GM23338 (cell line): ENCODE measurements around the gene SLC23A1. TPM values are rescaled to one million over a fixed set of nuclear protein-coding genes. Genes with fewer than 3 reads are reported as not detected.

Source experiments
- ATAC-seq: fragments of 200-7000 bp; cut with Tn5 transposase; 3 replicates; pipeline ENCODE4 v1.9.1; 2020
- DNase-seq: peaks from one replicate; pipeline ENCODE4 v3.0.0-alpha.2; 2015; ENCODE audit warnings: low spot score
- H2AFZ ChIP-seq: fragments of 200-600 bp; sonication (generic); 2 replicates; pipeline ENCODE4 v1.8.0; 2016; ENCODE audit warnings: antibody characterized with exemption, mild to moderate bottlenecking, moderate library complexity
- H3F3A ChIP-seq: fragments of 200-600 bp; sonication (generic); replicated peaks from 2 replicates; pipeline ENCODE4 v1.8.0; 2017; ENCODE audit warnings: antibody characterized with exemption, mixed run types, low read depth
- H3K27ac ChIP-seq: fragments of 200-600 bp; sonication (generic); 2 replicates; pipeline ENCODE4 v1.6.1; 2016; ENCODE audit warnings: low read depth
- H3K27me3 ChIP-seq: fragments of 200-600 bp; sonication (generic); 2 replicates; pipeline ENCODE4 v1.8.0; 2016; ENCODE audit warnings: mild to moderate bottlenecking, mixed run types, moderate library complexity; ENCODE audit not compliant: insufficient read depth
- H3K36me3 ChIP-seq: fragments of 200-600 bp; sonication (generic); 2 replicates; pipeline ENCODE4 v1.8.0; 2016; ENCODE audit warnings: mild to moderate bottlenecking; ENCODE audit not compliant: insufficient read depth
- H3K4me1 ChIP-seq: fragments of 200-600 bp; sonication (generic); 2 replicates; pipeline ENCODE4 v1.8.0; 2016; ENCODE audit warnings: mild to moderate bottlenecking, moderate library complexity; ENCODE audit not compliant: insufficient read depth
- H3K4me2 ChIP-seq: fragments of 200-600 bp; sonication (generic); 2 replicates; pipeline ENCODE4 v1.7.1; 2017; ENCODE audit warnings: mixed run types
- H3K4me3 ChIP-seq: fragments of 200-600 bp; sonication (generic); 2 replicates; pipeline ENCODE4 v1.6.1; 2016; ENCODE audit warnings: mixed run types
- H3K79me2 ChIP-seq: fragments of 200-600 bp; sonication (generic); replicated peaks from 2 replicates; pipeline ENCODE4 v1.8.0; 2017; ENCODE audit warnings: mild to moderate bottlenecking; ENCODE audit not compliant: insufficient read depth
- H3K9me2 ChIP-seq: fragments of 200-600 bp; sonication (generic); 2 replicates; pipeline ENCODE4 v1.8.0; 2017; ENCODE audit not compliant: insufficient read depth
- H4K20me1 ChIP-seq: fragments of 200-600 bp; sonication (generic); replicated peaks from 2 replicates; pipeline ENCODE4 v1.8.0; 2017; ENCODE audit warnings: mild to moderate bottlenecking; ENCODE audit not compliant: insufficient read depth
- H3K27ac Mint-ChIP-seq: 2 replicates; pipeline ENCODE4 v1.8.0; 2020; ENCODE audit warnings: inconsistent platforms, mild to moderate bottlenecking, moderate library complexity, mixed read lengths
- H3K27me3 Mint-ChIP-seq: 3 replicates; pipeline ENCODE4 v1.8.0; 2022; ENCODE audit warnings: low read depth, mild to moderate bottlenecking, moderate library complexity, mixed read lengths, inconsistent platforms; ENCODE audit not compliant: insufficient read depth, poor library complexity
- H3K36me3 Mint-ChIP-seq: 3 replicates; pipeline ENCODE4 v1.8.0; 2021; ENCODE audit warnings: low read depth, mild to moderate bottlenecking, inconsistent platforms, moderate library complexity, mixed read lengths
- H3K4me1 Mint-ChIP-seq: 3 replicates; pipeline ENCODE4 v1.8.0; 2020; ENCODE audit warnings: mild to moderate bottlenecking, inconsistent platforms, mixed read lengths
- H3K4me3 Mint-ChIP-seq: 3 replicates; pipeline ENCODE4 v1.8.0; 2021; ENCODE audit warnings: moderate library complexity, mild to moderate bottlenecking, inconsistent platforms, mixed read lengths
- H3K9me3 Mint-ChIP-seq: 3 replicates; pipeline ENCODE4 v1.8.0; 2020; ENCODE audit warnings: moderate library complexity, mild to moderate bottlenecking, inconsistent platforms, mixed read lengths
- CREB1 ChIP-seq: fragments of 250-450 bp; sonication (Bioruptor Pico); IDR thresholded peaks from 2 replicates; pipeline ENCODE4 v1.5.0; 2020; ENCODE audit warnings: low read depth, mild to moderate bottlenecking, moderate library complexity
- EZH2phosphoT487 ChIP-seq: fragments of 200-600 bp; sonication (generic); IDR thresholded peaks from one replicate; pipeline ENCODE4 v1.8.1; 2018; ENCODE audit warnings: antibody characterized with exemption; ENCODE audit not compliant: unreplicated experiment
- JUNB ChIP-seq: IDR thresholded peaks from one replicate; pipeline ENCODE4 v1.6.1; 2016; ENCODE audit warnings: antibody characterized with exemption; ENCODE audit not compliant: unreplicated experiment
- NANOG ChIP-seq: IDR thresholded peaks from 2 replicates; pipeline ENCODE4 v1.6.1; 2016; ENCODE audit warnings: antibody characterized with exemption, borderline replicate concordance
- POLR2AphosphoS5 ChIP-seq: IDR thresholded peaks from 2 replicates; pipeline ENCODE4 v1.6.1; 2016; ENCODE audit warnings: antibody characterized with exemption, low read depth
- STAT1 ChIP-seq: IDR thresholded peaks from one replicate; pipeline ENCODE4 v1.6.1; 2016; ENCODE audit warnings: antibody characterized with exemption; ENCODE audit not compliant: unreplicated experiment
- ZNF331 ChIP-seq: fragments of 250-450 bp; sonication (Bioruptor Pico); IDR thresholded peaks from 2 replicates; pipeline ENCODE4 v1.5.0; 2020; ENCODE audit warnings: low read depth, mild to moderate bottlenecking, moderate library complexity
- polyA plus RNA-seq: library from polyadenylated mRNA; unstranded; fragments of >200 nt; fragmentation: Nextera tagmentation; extraction: Ambion mirVana; gene quantifications from 2 replicates; pipeline ENCODE4 v1.2.1, GENCODE V29; 2016
- total RNA-seq: library from RNA; depleted of rRNA; stranded (reverse); fragments of >200 nt; shearing (Covaris generic); gene quantifications from 2 replicates; pipeline ENCODE4 v1.2.3, GENCODE V29; 2014
- TF ChIP-seq, protein P1 (sequence below), 2 experiments: fragments of 200-600 bp in 1 of 2; sonication (generic) in 1 of 2; conservative IDR thresholded peaks; 2 replicates each; pipeline versions ENCODE4 v1.5.1 to v1.6.1; 2016 to 2017; ENCODE audit warnings: antibody characterized with exemption in 2 of 2, low read depth in 2 of 2, mild to moderate bottlenecking in 2 of 2, moderate library complexity in 1 of 2
- TF ChIP-seq, protein P2 (sequence below): IDR thresholded peaks from 2 replicates; pipeline ENCODE4 v1.6.1; 2016; ENCODE audit warnings: antibody characterized with exemption
- TF ChIP-seq, protein P3 (sequence below): fragments of 250-450 bp; sonication (Bioruptor Pico); IDR thresholded peaks from 2 replicates; pipeline ENCODE4 v1.5.0; 2020; ENCODE audit warnings: mild to moderate bottlenecking, moderate library complexity

SLC23A1 gene
- total and polyA plus RNA-seq, 2 experiments from 2014 or later: 0.29 TPM; not detected in 1

DNA sequence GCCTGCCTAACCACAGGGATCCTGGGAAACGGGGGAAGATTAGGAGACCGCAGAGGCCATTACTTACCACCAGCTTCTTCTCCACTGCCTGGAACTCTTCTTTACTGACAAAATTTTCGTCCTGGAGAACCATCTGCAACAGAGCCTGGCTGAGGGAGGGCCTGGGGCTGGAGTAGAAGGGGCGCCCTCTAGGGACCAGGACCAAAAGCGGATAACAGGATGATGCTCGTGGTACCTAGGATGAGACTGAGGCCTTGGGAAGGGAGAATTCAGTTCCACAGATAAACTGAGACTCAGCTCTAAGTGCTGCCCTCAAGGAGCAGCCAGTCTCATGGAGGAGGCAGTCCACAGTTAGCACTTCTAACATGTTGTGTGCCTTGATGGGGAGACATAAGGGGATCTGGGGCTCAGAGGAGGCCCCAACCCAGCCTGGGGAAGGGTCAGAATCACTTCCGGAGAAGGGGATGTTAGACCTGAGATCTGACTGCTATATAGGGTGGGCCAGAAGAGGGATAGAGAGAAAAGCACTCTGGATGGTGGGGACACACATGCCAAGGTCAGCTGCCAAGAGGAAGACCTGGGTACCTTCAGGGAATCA lies 19.6 kb upstream of the SLC23A1 start:
- TF ChIP-seq NANOG: no peak
- TF ChIP-seq, protein P1, sequence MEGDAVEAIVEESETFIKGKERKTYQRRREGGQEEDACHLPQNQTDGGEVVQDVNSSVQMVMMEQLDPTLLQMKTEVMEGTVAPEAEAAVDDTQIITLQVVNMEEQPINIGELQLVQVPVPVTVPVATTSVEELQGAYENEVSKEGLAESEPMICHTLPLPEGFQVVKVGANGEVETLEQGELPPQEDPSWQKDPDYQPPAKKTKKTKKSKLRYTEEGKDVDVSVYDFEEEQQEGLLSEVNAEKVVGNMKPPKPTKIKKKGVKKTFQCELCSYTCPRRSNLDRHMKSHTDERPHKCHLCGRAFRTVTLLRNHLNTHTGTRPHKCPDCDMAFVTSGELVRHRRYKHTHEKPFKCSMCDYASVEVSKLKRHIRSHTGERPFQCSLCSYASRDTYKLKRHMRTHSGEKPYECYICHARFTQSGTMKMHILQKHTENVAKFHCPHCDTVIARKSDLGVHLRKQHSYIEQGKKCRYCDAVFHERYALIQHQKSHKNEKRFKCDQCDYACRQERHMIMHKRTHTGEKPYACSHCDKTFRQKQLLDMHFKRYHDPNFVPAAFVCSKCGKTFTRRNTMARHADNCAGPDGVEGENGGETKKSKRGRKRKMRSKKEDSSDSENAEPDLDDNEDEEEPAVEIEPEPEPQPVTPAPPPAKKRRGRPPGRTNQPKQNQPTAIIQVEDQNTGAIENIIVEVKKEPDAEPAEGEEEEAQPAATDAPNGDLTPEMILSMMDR (conservative IDR thresholded peaks at IDR 0.05; ENCODE audit: low read depth in 2 of 2): peak; percentile 88 to 89
- Histone ChIP-seq H3K79me2 (0 out of 2 replicates have a peak, but pooled peaks cover 3% of the 10 kb centered on the region), H4K20me1 (0 out of 2 replicates have a peak, but pooled peaks cover 5% of the 10 kb centered on the region), H3K4me2 (peak overlapping the region; percentile 81; the same call in 1 of the 2 replicates), H3K36me3 (no peaks in the 10 kb centered on the region), H3K27me3 (no peaks in the 10 kb centered on the region), H3K4me1 (peaks cover 16% of the 10 kb centered on the region), H3K4me3 (no peak overlapping the region), H3K9me2 (no peaks in the 10 kb centered on the region), H3F3A (peaks cover 16% of the 10 kb centered on the region), H3K27ac (no peak overlapping the region), H2AFZ (no peak overlapping the region)
- Mint-ChIP-seq H3K27ac (no peak overlapping the region), H3K9me3 (no peaks in the 10 kb centered on the region), H3K4me1 (peaks cover 15% of the 10 kb centered on the region), H3K4me3 (peak overlapping the region; percentile 95), H3K36me3 (peaks cover 15% of the 10 kb centered on the region), H3K27me3 (peaks cover 11% of the 10 kb centered on the region)
- peak; percentile 63 for ATAC-seq
- peak; percentile 82 for DNase-seq

DNA sequence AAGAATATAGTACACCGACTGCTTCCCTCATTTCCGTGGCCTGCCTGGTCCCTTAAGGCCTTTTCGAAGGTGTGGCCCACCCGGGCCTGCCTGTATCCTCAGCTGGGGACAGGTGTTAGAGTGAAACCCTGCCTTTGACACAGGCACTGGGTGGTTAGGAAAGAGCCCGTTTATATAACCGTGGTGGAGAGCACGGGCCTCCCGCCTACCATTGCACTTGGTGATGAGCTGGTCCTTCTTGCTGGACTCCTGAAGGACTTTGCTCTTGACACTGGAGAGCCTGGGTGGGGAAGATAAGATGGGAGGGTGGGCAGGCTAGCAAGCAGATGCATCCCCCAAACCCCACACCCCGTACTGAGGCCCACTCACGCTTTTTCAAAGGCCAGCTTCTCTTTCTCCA lies 18.4 kb upstream of the SLC23A1 start:
- Histone ChIP-seq H3K27ac (no peak overlapping the region), H3K4me2 (no peak overlapping the region), H4K20me1 (0 out of 2 replicates have a peak, but pooled peaks cover 5% of the 10 kb centered on the region), H3K4me1 (peaks cover 16% of the 10 kb centered on the region), H3F3A (peaks cover 16% of the 10 kb centered on the region), H3K79me2 (0 out of 2 replicates have a peak, but pooled peaks cover 3% of the 10 kb centered on the region), H2AFZ (no peak overlapping the region), H3K4me3 (no peak overlapping the region), H3K9me2 (no peaks in the 10 kb centered on the region), H3K36me3 (no peaks in the 10 kb centered on the region), H3K27me3 (no peaks in the 10 kb centered on the region)
- peaks cover 21% of the 10 kb centered on the region for H3K4me1 Mint-ChIP-seq
- DNase-seq (no peak), ATAC-seq (no peak)
- H3K36me3 Mint-ChIP-seq: peaks cover 15% of the 10 kb centered on the region
- no peak overlapping the region for H3K27ac Mint-ChIP-seq
- H3K4me3 Mint-ChIP-seq: no peak overlapping the region
- peaks cover 11% of the 10 kb centered on the region for H3K27me3 Mint-ChIP-seq
- H3K9me3 Mint-ChIP-seq: no peaks in the 10 kb centered on the region
- TF ChIP-seq, protein P2, sequence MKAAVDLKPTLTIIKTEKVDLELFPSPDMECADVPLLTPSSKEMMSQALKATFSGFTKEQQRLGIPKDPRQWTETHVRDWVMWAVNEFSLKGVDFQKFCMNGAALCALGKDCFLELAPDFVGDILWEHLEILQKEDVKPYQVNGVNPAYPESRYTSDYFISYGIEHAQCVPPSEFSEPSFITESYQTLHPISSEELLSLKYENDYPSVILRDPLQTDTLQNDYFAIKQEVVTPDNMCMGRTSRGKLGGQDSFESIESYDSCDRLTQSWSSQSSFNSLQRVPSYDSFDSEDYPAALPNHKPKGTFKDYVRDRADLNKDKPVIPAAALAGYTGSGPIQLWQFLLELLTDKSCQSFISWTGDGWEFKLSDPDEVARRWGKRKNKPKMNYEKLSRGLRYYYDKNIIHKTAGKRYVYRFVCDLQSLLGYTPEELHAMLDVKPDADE: no peak
- TF ChIP-seq STAT1 (no peak), JUNB (no peak), CREB1 (CRISPR knock-in tag) (no peak), POLR2AphosphoS5 (no peak), EZH2phosphoT487 (no peak), NANOG (no peak), ZNF331 (CRISPR knock-in tag) (no peak)
- TF ChIP-seq, protein P1 (conservative IDR thresholded peaks at IDR 0.05; ENCODE audit: low read depth in 2 of 2): no peak
- TF ChIP-seq, protein P3, sequence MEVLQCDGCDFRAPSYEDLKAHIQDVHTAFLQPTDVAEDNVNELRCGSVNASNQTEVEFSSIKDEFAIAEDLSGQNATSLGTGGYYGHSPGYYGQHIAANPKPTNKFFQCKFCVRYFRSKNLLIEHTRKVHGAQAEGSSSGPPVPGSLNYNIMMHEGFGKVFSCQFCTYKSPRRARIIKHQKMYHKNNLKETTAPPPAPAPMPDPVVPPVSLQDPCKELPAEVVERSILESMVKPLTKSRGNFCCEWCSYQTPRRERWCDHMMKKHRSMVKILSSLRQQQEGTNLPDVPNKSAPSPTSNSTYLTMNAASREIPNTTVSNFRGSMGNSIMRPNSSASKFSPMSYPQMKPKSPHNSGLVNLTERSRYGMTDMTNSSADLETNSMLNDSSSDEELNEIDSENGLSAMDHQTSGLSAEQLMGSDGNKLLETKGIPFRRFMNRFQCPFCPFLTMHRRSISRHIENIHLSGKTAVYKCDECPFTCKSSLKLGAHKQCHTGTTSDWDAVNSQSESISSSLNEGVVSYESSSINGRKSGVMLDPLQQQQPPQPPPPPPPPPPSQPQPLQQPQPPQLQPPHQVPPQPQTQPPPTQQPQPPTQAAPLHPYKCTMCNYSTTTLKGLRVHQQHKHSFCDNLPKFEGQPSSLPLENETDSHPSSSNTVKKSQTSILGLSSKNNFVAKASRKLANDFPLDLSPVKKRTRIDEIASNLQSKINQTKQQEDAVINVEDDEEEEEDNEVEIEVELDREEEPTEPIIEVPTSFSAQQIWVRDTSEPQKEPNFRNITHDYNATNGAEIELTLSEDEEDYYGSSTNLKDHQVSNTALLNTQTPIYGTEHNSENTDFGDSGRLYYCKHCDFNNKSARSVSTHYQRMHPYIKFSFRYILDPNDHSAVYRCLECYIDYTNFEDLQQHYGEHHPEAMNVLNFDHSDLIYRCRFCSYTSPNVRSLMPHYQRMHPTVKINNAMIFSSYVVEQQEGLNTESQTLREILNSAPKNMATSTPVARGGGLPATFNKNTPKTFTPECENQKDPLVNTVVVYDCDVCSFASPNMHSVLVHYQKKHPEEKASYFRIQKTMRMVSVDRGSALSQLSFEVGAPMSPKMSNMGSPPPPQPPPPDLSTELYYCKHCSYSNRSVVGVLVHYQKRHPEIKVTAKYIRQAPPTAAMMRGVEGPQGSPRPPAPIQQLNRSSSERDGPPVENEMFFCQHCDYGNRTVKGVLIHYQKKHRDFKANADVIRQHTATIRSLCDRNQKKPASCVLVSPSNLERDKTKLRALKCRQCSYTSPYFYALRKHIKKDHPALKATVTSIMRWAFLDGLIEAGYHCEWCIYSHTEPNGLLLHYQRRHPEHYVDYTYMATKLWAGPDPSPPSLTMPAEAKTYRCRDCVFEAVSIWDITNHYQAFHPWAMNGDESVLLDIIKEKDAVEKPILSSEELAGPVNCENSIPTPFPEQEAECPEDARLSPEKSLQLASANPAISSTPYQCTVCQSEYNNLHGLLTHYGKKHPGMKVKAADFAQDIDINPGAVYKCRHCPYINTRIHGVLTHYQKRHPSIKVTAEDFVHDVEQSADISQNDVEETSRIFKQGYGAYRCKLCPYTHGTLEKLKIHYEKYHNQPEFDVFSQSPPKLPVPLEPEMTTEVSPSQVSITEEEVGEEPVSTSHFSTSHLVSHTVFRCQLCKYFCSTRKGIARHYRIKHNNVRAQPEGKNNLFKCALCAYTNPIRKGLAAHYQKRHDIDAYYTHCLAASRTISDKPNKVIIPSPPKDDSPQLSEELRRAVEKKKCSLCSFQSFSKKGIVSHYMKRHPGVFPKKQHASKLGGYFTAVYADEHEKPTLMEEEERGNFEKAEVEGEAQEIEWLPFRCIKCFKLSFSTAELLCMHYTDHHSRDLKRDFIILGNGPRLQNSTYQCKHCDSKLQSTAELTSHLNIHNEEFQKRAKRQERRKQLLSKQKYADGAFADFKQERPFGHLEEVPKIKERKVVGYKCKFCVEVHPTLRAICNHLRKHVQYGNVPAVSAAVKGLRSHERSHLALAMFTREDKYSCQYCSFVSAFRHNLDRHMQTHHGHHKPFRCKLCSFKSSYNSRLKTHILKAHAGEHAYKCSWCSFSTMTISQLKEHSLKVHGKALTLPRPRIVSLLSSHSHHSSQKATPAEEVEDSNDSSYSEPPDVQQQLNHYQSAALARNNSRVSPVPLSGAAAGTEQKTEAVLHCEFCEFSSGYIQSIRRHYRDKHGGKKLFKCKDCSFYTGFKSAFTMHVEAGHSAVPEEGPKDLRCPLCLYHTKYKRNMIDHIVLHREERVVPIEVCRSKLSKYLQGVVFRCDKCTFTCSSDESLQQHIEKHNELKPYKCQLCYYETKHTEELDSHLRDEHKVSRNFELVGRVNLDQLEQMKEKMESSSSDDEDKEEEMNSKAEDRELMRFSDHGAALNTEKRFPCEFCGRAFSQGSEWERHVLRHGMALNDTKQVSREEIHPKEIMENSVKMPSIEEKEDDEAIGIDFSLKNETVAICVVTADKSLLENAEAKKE (CRISPR knock-in tag): no peak
